ENCODE data around the gene SVBP.
"Not testable (repeated sequence)": the region's sequence is repeated elsewhere in the genome, so short reads cannot be mapped to it uniquely, and the experiment has no call there.

The SVBP gene

DNA sequence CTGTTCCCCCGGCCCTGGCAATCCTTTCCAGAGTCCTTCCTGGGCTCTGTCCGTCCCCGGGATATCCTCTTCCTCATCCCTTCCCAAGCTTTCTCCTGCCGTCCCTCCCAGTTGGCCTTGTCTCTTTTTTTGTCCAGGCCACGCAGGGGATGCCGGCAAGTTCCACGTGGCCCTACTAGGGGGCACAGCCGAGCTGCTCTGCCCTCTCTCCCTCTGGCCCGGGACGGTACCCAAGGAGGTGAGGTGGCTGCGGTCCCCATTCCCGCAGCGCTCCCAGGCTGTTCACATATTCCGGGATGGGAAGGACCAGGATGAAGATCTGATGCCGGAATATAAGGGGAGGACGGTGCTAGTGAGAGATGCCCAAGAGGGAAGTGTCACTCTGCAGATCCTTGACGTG lies 13.4 kb upstream of the SVBP start:
- H3K36me3 Mint-ChIP-seq (ENCODE audit: low read depth), result no peaks in the 10 kb centered on the region
- H3K27me3 Mint-ChIP-seq (ENCODE audit: low read depth), result no peaks in the 10 kb centered on the region
- no peak overlapping the region for H3K4me3 Mint-ChIP-seq
- no peaks in the 10 kb centered on the region for H3K4me1 Mint-ChIP-seq (ENCODE audit: low read depth)
- no peak overlapping the region for H3K27ac Mint-ChIP-seq
- H3K9me3 Mint-ChIP-seq, result no peaks in the 10 kb centered on the region

DNA sequence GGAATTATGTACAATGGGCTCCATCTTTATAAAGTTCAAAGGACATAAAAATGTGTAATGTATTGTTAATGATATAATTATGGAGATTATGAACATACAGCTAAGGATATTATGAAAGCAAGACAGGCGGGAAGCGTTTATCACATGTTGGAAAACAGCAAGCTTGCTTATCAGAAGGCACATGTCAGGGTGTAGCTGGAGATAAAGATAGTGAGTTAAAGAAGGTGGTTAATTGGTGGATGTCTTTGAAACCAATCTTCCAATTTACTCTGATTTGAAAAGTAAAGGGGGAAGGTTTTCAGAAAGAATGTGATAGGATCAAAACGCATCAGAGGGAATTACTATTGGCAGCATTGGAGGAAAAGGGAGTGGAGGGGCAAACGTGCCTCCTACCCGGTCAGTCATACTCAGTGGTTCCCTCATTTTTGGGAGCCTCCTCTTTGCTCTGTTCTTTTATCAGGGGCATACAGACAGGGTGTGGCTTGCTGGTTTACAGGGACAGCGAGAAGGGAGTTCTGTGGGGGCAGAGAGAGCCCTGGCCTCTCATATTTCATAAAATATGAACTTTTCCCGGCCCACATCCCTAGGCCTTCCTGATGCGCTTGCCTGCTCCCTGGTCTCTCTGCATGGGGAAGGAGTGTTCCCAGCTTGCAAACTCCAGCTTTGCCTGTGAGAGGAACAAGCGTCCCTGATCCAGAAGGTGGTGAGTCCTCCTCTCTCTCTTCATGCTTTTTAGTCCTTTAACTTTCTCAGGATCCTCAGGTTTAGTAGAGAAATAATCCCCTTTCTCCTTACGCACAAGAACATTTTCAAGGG lies 8.0 kb upstream of the SVBP start:
- H3K9me3 Mint-ChIP-seq, result no peaks in the 10 kb centered on the region
- no peaks in the 10 kb centered on the region for H3K36me3 Mint-ChIP-seq (ENCODE audit: low read depth)
- H3K4me3 Mint-ChIP-seq, result no peak overlapping the region
- H3K27me3 Mint-ChIP-seq (ENCODE audit: low read depth), result no peaks in the 10 kb centered on the region
- H3K27ac Mint-ChIP-seq, result no peak overlapping the region
- peaks cover 4% of the 10 kb centered on the region for H3K4me1 Mint-ChIP-seq (ENCODE audit: low read depth)

DNA sequence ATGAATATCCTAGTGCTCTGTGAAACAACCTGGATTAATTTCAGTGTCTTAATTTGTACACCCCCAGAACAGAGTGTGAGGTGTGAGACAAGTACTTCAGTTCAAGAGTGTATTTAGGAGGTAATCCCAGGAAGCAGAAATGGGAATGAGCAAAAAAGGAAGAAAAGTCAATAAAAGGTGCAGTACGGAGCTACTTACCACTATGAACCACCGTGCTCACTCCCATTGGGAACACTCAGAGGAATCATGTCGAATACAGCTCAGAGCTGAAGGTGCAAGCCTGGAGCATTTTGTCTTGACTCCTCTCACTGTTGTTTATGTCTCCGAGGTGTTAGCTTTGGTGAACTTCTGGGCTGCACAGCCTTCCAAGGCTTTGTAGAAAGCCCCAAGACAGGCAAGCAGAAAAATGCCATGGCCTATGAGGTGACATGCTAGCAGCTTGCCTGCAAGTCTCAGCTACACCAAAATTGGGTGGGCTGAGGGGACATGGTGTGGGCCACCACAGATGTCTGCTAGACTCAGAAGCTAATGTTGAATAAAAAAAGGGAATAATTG lies 7.4 kb upstream of the SVBP start:
- Mint-ChIP-seq H3K4me3 (no peak overlapping the region), H3K9me3 (no peaks in the 10 kb centered on the region), H3K36me3 (ENCODE audit: low read depth) (no peaks in the 10 kb centered on the region), H3K4me1 (ENCODE audit: low read depth) (peaks cover 4% of the 10 kb centered on the region), H3K27me3 (ENCODE audit: low read depth) (no peaks in the 10 kb centered on the region), H3K27ac (no peak overlapping the region)

DNA sequence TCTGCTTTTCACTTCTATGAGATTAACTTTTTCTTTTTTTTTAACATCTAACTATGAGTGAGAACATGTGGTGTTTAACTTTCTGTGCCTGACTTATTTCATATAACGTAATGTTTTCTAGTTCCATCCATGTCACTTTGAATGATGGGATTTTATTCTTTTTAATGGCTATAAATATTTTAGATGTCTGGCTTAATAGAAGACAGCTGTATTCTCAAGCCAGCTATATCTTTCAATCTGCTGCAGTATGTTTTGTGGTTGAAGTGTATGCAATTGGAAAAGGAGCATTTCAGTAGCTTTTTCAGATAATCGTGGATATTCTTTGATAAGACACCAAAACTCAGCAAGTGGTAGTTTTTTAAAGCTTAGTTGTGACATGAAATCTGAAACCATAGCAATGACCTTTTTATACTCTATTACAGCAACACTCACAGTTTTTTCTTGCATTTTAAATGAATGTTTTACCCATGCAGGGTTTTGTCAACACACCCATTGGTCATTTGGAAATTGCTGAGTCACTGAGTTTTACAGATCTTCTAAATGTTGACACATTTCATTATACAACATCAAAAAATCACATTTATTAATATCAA lies 5.7 kb upstream of the SVBP start:
- H3K4me1 Mint-ChIP-seq (ENCODE audit: low read depth), result peaks cover 7% of the 10 kb centered on the region
- no peak overlapping the region for H3K4me3 Mint-ChIP-seq
- H3K27ac Mint-ChIP-seq, result no peak overlapping the region
- peaks cover 5% of the 10 kb centered on the region for H3K27me3 Mint-ChIP-seq (ENCODE audit: low read depth)
- H3K9me3 Mint-ChIP-seq, result no peaks in the 10 kb centered on the region
- H3K36me3 Mint-ChIP-seq (ENCODE audit: low read depth), result peaks cover 2% of the 10 kb centered on the region

DNA sequence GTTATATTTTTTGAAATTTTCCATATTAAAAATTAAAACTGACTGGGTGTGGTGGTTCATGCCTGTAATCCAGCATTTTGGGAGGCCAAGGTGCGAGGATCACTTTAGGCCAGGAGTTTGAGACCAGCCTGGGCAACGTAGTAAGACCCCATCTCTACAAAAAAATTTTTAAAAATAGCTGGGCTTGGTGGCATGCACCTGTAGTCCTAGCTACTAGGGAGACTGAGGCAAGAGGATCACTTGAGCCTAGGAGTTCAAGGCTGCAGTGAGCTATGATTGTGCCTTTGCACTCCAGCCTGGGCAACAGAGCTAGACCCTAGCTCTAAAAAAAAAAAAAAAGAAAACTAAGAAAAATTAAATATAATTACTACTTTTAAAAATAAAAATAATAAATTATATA lies 4.5 kb upstream of the SVBP start:
- Mint-ChIP-seq H3K4me3 (no peak overlapping the region), H3K36me3 (ENCODE audit: low read depth) (peaks cover 2% of the 10 kb centered on the region), H3K9me3 (no peaks in the 10 kb centered on the region), H3K4me1 (ENCODE audit: low read depth) (peaks cover 12% of the 10 kb centered on the region), H3K27ac (no peak overlapping the region), H3K27me3 (ENCODE audit: low read depth) (peaks cover 5% of the 10 kb centered on the region)

DNA sequence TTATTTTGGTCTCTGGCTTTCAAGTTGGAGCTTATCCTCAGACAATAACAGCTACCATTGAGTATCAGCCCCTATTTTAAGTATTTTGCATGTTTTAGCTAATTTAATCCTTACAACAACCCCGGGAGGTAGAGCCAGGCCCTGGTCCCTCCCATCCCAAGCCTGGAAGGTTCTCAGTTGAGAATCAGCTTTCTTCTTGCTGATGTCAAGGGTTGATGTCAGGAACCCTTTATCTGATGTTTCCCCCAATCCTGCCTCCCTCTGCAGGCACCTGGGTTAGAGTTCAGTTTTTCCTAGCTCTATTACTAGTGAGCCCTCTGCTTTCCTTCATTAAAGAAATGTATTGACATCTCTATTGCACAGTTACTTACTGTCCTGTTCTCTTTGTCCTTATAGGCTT lies 3.6 kb upstream of the SVBP start:
- H3K36me3 Mint-ChIP-seq (ENCODE audit: low read depth), result peaks cover 5% of the 10 kb centered on the region
- H3K4me1 Mint-ChIP-seq (ENCODE audit: low read depth), result peaks cover 17% of the 10 kb centered on the region
- H3K4me3 Mint-ChIP-seq, result no peak overlapping the region
- no peak overlapping the region for H3K27ac Mint-ChIP-seq
- H3K27me3 Mint-ChIP-seq (ENCODE audit: low read depth), result peaks cover 5% of the 10 kb centered on the region
- H3K9me3 Mint-ChIP-seq, result no peaks in the 10 kb centered on the region

DNA sequence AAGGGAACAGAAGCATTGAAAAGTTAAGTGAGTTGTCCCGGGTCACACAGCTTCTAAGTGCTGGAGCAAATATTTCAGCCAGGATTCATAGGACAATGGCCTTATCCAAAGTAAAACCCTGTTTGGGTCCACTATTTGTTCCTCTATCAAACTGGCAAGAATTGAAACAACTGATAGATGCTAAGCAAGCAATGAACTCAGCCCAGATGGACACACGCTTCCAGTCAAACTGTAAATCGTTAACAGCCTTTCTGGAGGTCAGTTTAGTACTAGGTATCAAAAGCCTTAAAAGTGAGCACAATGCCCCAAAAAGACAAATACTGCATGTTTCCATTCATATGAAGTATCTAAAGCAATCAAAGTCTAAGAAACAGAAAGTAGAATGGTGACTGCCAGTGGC lies 779 bp upstream of the SVBP start:
- H3K27ac Mint-ChIP-seq, result no peak overlapping the region
- H3K4me1 Mint-ChIP-seq (ENCODE audit: low read depth), result peaks cover 17% of the 10 kb centered on the region
- no peaks in the 10 kb centered on the region for H3K9me3 Mint-ChIP-seq
- peaks cover 8% of the 10 kb centered on the region for H3K36me3 Mint-ChIP-seq (ENCODE audit: low read depth)
- H3K27me3 Mint-ChIP-seq (ENCODE audit: low read depth), result peaks cover 5% of the 10 kb centered on the region
- peak overlapping the region; percentile 40 for H3K4me3 Mint-ChIP-seq

DNA sequence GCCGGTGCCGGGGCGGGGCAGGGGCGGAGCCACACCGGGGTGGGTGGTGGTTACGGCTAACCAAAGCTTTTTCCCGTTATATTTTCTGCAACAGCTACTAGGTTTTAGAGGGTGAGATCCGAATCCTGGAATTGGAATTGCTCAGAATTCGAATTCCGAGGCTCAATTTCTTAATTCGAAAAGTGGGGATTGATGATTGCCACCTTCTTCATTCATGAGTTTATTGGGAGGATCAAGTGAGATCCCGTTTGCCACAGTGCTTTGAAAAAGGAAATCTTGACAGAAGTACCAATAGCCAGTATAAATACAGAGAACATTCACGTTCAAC lies 207 bp upstream of the SVBP start:
- H3K27ac Mint-ChIP-seq, result no peak overlapping the region
- H3K4me3 Mint-ChIP-seq, result peak overlapping the region; percentile 25

DNA sequence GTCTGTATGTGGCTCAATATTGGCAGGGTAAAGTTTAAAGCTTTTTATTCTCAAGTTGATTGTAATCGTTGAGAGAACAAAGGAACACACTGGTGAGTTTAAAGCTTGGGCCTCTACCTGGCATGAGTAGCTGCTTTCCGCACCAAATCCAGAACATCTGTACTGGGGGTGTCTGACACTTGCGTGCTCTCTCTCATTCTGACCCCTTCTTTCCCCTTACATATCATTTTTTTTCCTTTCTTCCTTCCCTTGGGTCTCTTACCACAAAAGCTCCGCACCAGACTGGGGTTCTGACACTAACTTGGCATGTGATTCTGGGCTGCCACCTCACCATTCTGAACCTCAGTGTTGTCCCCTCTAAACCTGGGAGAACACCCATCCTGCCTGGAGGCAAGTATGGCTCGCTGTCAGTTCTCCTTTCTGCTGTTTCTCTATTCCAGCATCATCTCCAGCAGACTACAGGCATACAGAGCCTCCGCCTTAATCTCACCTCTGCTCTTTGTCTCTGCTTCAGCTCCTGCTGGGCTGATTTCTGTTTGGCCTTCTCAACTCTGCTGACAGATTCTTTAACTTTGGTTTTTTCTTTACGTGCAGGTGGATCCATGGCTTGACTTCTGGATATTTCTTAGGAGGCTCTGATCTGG lies 1.1 kb downstream of the SVBP start:
- peaks cover 13% of the 10 kb centered on the region for H3K4me1 Mint-ChIP-seq (ENCODE audit: low read depth)
- peak overlapping the region; percentile 78 for H3K27ac Mint-ChIP-seq
- peak overlapping the region; percentile 82 for H3K4me3 Mint-ChIP-seq
- H3K36me3 Mint-ChIP-seq (ENCODE audit: low read depth), result peaks cover 8% of the 10 kb centered on the region
- H3K9me3 Mint-ChIP-seq, result no peaks in the 10 kb centered on the region
- peaks cover 5% of the 10 kb centered on the region for H3K27me3 Mint-ChIP-seq (ENCODE audit: low read depth)

More for the DNA sequence above, 207 bp upstream of the SVBP start:
- Mint-ChIP-seq H3K4me1 (ENCODE audit: low read depth) (peaks cover 13% of the 10 kb centered on the region), H3K9me3 (no peaks in the 10 kb centered on the region), H3K27me3 (ENCODE audit: low read depth) (peaks cover 5% of the 10 kb centered on the region), H3K36me3 (ENCODE audit: low read depth) (peaks cover 8% of the 10 kb centered on the region)

DNA sequence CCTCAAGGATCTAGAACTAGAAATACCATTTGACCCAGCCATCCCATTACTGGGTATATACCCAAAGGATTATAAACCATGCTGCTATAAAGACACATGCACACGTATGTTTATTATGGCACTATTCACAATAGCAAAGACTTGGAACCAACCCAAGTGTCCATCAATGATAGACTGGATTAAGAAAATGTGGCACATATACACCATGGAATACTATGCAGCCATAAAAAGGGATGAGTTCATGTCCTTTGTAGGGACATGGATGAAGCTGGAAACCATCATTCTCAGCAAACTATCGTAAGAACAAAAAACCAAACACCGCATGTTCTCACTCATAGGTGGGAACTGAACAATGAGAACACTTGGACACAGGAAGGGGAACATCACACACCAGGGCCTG lies 2.4 kb downstream of the SVBP start:
- not testable (repeated sequence) for H3K36me3 Mint-ChIP-seq (ENCODE audit: low read depth); H3K27me3 Mint-ChIP-seq (ENCODE audit: low read depth); H3K4me3 Mint-ChIP-seq; H3K9me3 Mint-ChIP-seq; H3K27ac Mint-ChIP-seq
- H3K4me1 Mint-ChIP-seq (ENCODE audit: low read depth), result peaks cover 13% of the 10 kb centered on the region

DNA sequence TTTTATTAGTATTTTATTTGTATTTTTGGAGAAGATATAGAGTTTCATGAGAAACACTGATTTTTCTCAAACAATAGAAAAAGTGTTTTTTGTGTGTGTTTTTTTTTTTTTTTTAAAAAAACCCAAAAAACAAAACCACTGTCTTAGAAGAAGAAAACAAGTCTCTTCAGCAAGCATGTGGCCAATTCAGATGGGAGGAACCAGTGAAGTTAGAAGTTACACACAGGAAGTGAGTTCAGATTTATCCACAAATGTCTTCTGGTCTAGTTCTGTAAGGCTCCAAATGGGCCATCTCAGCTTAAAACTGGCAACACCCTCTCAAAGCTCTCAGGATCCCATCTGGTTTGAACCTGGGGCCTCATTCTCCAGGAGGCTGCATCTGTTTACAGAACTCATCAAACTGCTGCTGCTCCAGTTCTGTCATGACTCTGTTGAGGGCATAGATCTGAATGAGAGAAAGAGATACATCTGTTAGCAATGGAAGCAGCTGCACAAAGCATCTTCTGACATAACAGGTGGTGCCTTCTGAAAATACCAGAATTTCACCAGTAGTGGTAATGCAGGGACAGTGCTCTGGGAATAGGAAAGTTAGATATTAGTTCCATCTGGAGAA lies 10.0 kb downstream of the SVBP start:
- H3K27ac Mint-ChIP-seq, result peak overlapping the region; percentile 23
- H3K27me3 Mint-ChIP-seq (ENCODE audit: low read depth), result no peaks in the 10 kb centered on the region
- H3K4me1 Mint-ChIP-seq (ENCODE audit: low read depth), result peaks cover 3% of the 10 kb centered on the region

DNA sequence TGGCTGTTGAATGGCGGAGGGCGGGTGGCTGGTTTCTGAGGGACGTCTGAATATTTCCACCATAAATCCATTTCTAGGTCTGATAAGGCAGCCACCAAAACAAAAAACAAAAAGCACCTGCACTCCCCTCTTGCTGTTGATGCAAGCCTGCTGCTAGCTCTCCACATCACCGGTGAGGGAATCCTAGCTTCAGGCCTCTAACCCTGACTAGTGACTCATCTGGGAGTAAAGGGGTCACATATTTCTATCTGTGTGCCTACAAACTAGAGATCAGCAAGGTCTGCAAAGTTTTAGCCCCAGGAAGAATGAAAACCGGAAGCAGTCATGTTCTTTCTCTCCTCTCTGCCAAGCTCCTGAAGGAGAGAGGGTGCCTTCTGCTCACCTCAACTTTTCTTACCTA lies 10.6 kb downstream of the SVBP start:
- Mint-ChIP-seq H3K9me3 (no peaks in the 10 kb centered on the region), H3K27ac (no peak overlapping the region), H3K4me1 (ENCODE audit: low read depth) (peaks cover 3% of the 10 kb centered on the region), H3K4me3 (no peak overlapping the region), H3K36me3 (ENCODE audit: low read depth) (peaks cover 4% of the 10 kb centered on the region), H3K27me3 (ENCODE audit: low read depth) (no peaks in the 10 kb centered on the region)

More for the DNA sequence above, 10.0 kb downstream of the SVBP start:
- Mint-ChIP-seq H3K4me3 (no peak overlapping the region), H3K36me3 (ENCODE audit: low read depth) (peaks cover 4% of the 10 kb centered on the region), H3K9me3 (no peaks in the 10 kb centered on the region)

DNA sequence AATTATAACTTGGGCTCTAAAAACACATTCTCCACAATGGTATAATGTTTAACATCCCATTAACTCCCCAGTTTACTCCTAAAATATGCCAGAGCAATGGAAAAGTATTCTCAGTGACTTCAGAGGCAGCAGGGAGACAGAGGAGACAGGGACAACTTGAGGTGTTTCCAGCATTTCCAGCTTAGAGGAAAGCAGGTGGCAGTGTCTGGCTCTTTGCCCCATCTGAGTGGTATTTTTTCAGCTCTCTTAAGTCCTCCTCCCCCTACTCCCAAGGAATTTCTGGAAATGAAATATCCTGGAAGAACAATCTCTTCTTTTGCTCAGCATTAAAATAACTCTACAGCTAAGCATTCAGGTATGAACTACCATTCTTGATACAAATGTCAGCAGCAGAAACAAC lies 11.0 kb downstream of the SVBP start:
- H3K27ac Mint-ChIP-seq, result no peak overlapping the region
- no peak overlapping the region for H3K4me3 Mint-ChIP-seq
- peaks cover 3% of the 10 kb centered on the region for H3K4me1 Mint-ChIP-seq (ENCODE audit: low read depth)
- no peaks in the 10 kb centered on the region for H3K9me3 Mint-ChIP-seq
- peaks cover 4% of the 10 kb centered on the region for H3K36me3 Mint-ChIP-seq (ENCODE audit: low read depth)
- H3K27me3 Mint-ChIP-seq (ENCODE audit: low read depth), result no peaks in the 10 kb centered on the region

DNA sequence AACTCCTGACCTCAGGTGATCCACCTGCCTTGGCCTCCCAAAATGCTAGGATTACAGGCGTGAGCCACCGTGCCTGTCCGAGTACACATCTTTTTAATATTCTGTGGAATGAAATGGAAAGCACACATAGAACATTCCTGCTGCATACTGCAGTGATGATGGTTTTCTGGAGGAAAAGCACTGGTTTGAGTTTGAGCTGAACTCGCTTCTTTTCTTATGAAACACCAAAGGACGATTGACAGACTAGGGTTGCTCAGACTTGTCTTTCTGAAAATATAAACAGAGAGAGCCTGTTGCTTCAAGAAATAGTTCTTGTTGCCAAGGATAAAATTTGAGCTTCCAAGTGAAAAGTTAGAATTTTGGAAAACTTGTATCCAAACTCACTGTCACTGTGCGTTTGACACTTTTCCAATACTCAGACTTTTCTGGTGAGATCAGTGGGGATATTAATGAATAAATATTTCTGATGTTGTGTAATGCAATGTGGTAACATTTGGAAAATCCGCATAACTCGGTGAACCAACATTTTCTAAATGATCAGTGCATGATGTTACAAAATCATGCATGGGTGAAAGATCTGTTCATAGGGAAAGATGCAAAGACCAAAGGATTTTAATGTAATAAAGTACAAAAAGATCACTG lies 15.2 kb downstream of the SVBP start:
- peaks cover 13% of the 10 kb centered on the region for H3K27me3 Mint-ChIP-seq (ENCODE audit: low read depth)

More for the DNA sequence above, 15.2 kb downstream of the SVBP start:
- Mint-ChIP-seq H3K4me1 (ENCODE audit: low read depth) (no peaks in the 10 kb centered on the region), H3K4me3 (no peak overlapping the region), H3K27ac (no peak overlapping the region), H3K36me3 (ENCODE audit: low read depth) (peaks cover 4% of the 10 kb centered on the region), H3K9me3 (no peaks in the 10 kb centered on the region)

Data from T-helper 1 cell treated with Interleukin-12 subunit alpha and Interleukin-12 subunit beta and Interleukin-4 antibody, amounts not matched to agents 30 μg/mL and 1 μg/mL, for 36 hours (primary cell).